Stimulated activated naive B cell treated with anti-CD40 and anti-IgM and Interleukin-4, amounts not matched to agents 10 μg/mL and 1 μg/mL and 100 μg/mL, for 72 hours (primary cell): ENCODE data around the gene APBB3.

ENCODE experiments used
- ATAC-seq, 2 donors: fragments of 150-1000 bp; cut with Tn5 transposase; replicated peaks; 2 replicates each; pipeline ENCODE4 v1.10.0; 2021; ENCODE audit warnings: moderate library complexity in 1 of 2
- DNase-seq: peaks from one replicate; pipeline ENCODE4 v3.0.0; 2021
- H3K27ac Mint-ChIP-seq: one replicate; pipeline ENCODE4 v1.8.0; 2022; ENCODE audit warnings: mild to moderate bottlenecking, mixed read lengths
- H3K27me3 Mint-ChIP-seq, 2 donors: one replicate each; pipeline ENCODE4 v1.8.0; 2022; ENCODE audit warnings: mixed read lengths in 2 of 2
- H3K36me3 Mint-ChIP-seq, 2 donors: one replicate each; pipeline ENCODE4 v1.8.0; 2022; ENCODE audit warnings: mixed read lengths in 2 of 2, mild to moderate bottlenecking in 1 of 2
- H3K4me1 Mint-ChIP-seq, 2 donors: one replicate each; pipeline ENCODE4 v1.8.0; 2022; ENCODE audit warnings: mixed read lengths in 2 of 2, mild to moderate bottlenecking in 1 of 2
- H3K4me3 Mint-ChIP-seq, 2 donors: one replicate each; pipeline ENCODE4 v1.8.0; 2022; ENCODE audit warnings: mild to moderate bottlenecking in 2 of 2, mixed read lengths in 2 of 2, moderate library complexity in 1 of 2
- H3K9me3 Mint-ChIP-seq, 2 donors: one replicate each; pipeline ENCODE4 v1.8.0; 2022; ENCODE audit warnings: mixed read lengths in 2 of 2, mild to moderate bottlenecking in 1 of 2

Gene APBB3

GRCh38 chr5:140555747-140556312, 8.6 kb downstream of the APBB3 start:
- Mint-ChIP-seq H3K27ac (peak overlapping the region; percentile 70), H3K4me3 (peak overlapping the region; percentile 93 to 95), H3K4me1 (peaks cover 40 to 60% of the 10 kb centered on the region in 2 donors), H3K36me3 (peaks cover 56 to 61% of the 10 kb centered on the region in 2 donors), H3K27me3 (no peaks in the 10 kb centered on the region), H3K9me3 (no peaks in the 10 kb centered on the region)
- ATAC-seq: no peak
- DNase-seq: no peak

GRCh38 chr5:140554454-140554853, 9.9 kb downstream of the APBB3 start:
- Mint-ChIP-seq H3K27me3 (no peaks in the 10 kb centered on the region), H3K9me3 (no peaks in the 10 kb centered on the region), H3K27ac (peak overlapping the region; percentile 38), H3K36me3 (peaks cover 60 to 62% of the 10 kb centered on the region in 2 donors), H3K4me1 (peaks cover 49 to 73% of the 10 kb centered on the region in 2 donors), H3K4me3 (peak overlapping the region; percentile 2 to 60)
- DNase-seq: no peak
- no peak for ATAC-seq

GRCh38 chr5:140553657-140554056, 10.7 kb downstream of the APBB3 start:
- H3K36me3 Mint-ChIP-seq: peaks cover 59 to 65% of the 10 kb centered on the region in 2 donors
- H3K4me3 Mint-ChIP-seq: peak overlapping the region in 1 of 2 donors; percentile 41
- DNase-seq (no peak), ATAC-seq (peak; percentile 33 to 50)
- H3K27ac Mint-ChIP-seq: peak overlapping the region; percentile 21
- no peaks in the 10 kb centered on the region for H3K27me3 Mint-ChIP-seq
- peaks cover 56 to 81% of the 10 kb centered on the region in 2 donors for H3K4me1 Mint-ChIP-seq
- H3K9me3 Mint-ChIP-seq: no peaks in the 10 kb centered on the region

GRCh38 chr5:140551872-140552271, 12.5 kb downstream of the APBB3 start:
- H3K36me3 Mint-ChIP-seq: peaks cover 54 to 63% of the 10 kb centered on the region in 2 donors
- peak overlapping the region; percentile 73 for H3K27ac Mint-ChIP-seq
- no peak for ATAC-seq
- peaks cover 58 to 86% of the 10 kb centered on the region in 2 donors for H3K4me1 Mint-ChIP-seq
- H3K4me3 Mint-ChIP-seq: no peak overlapping the region
- no peaks in the 10 kb centered on the region for H3K27me3 Mint-ChIP-seq
- DNase-seq: no peak
- H3K9me3 Mint-ChIP-seq: no peaks in the 10 kb centered on the region

- Mint-ChIP-seq H3K9me3 (no peaks in the 10 kb centered on the region), H3K36me3 (peaks cover 49 to 61% of the 10 kb centered on the region in 2 donors), H3K4me3 (no peak overlapping the region), H3K4me1 (peaks cover 52 to 77% of the 10 kb centered on the region in 2 donors), H3K27ac (peak overlapping the region; percentile 63), H3K27me3 (no peaks in the 10 kb centered on the region)
- ATAC-seq (no peak), DNase-seq (no peak)
Observed at GRCh38 chr5:140550147-140551079, 14.0 kb downstream of the APBB3 start.

- peak overlapping the region; percentile 82 for H3K27ac Mint-ChIP-seq
- H3K9me3 Mint-ChIP-seq: no peaks in the 10 kb centered on the region
- no peak for ATAC-seq
- peaks cover 48 to 68% of the 10 kb centered on the region in 2 donors for H3K4me1 Mint-ChIP-seq
- H3K27me3 Mint-ChIP-seq: no peaks in the 10 kb centered on the region
- peak overlapping the region in 1 of 2 donors; percentile 37 for H3K4me3 Mint-ChIP-seq
- no peak for DNase-seq
- peaks cover 46 to 60% of the 10 kb centered on the region in 2 donors for H3K36me3 Mint-ChIP-seq
Observed at GRCh38 chr5:140549237-140550144, 14.9 kb downstream of the APBB3 start.

GRCh38 chr5:140548791-140549190, 15.6 kb downstream of the APBB3 start:
- ATAC-seq: no peak
- Mint-ChIP-seq H3K27me3 (no peaks in the 10 kb centered on the region), H3K27ac (peak overlapping the region; percentile 82), H3K9me3 (no peaks in the 10 kb centered on the region), H3K36me3 (peaks cover 46 to 60% of the 10 kb centered on the region in 2 donors), H3K4me3 (peak overlapping the region; percentile 37 to 73), H3K4me1 (peaks cover 41 to 61% of the 10 kb centered on the region in 2 donors)
- no peak for DNase-seq

GRCh38 chr5:140548300-140548688, 16.1 kb downstream of the APBB3 start:
- peaks cover 44 to 57% of the 10 kb centered on the region in 2 donors for H3K36me3 Mint-ChIP-seq

GRCh38 chr5:140547508-140548299, 16.7 kb downstream of the APBB3 start, which contains the start of gene EIF4EBP3:
Gene EIF4EBP3, plus strand, starts transcription at chr5:140547662. Its CDS starts 76 bp downstream, at chr5:140547738.
- ATAC-seq: peak; percentile 98
- Mint-ChIP-seq H3K4me1 (peaks cover 30 to 50% of the 10 kb centered on the region in 2 donors), H3K4me3 (peak within 1 kb of the TSS; percentile 73 to 80), H3K9me3 (no peaks in the 10 kb centered on the region), H3K27ac (peak within 1 kb of the TSS; percentile 92), H3K36me3 (peaks cover 38 to 51% of the 10 kb centered on the region in 2 donors), H3K27me3 (no peaks in the 10 kb centered on the region)
- DNase-seq: peak; percentile 76

More at GRCh38 chr5:140548300-140548688, 16.1 kb downstream of the APBB3 start:
- H3K27me3 Mint-ChIP-seq: no peaks in the 10 kb centered on the region
- ATAC-seq: peak; percentile 13 to 15
- H3K27ac Mint-ChIP-seq: peak overlapping the region; percentile 92
- DNase-seq: no peak
- H3K9me3 Mint-ChIP-seq: no peaks in the 10 kb centered on the region
- H3K4me3 Mint-ChIP-seq: peak overlapping the region; percentile 73 to 80
- H3K4me1 Mint-ChIP-seq: peaks cover 36 to 56% of the 10 kb centered on the region in 2 donors

GRCh38 chr5:140546851-140547507, 17.4 kb downstream of the APBB3 start:
- peak overlapping the region; percentile 92 for H3K27ac Mint-ChIP-seq
- H3K9me3 Mint-ChIP-seq: no peaks in the 10 kb centered on the region
- DNase-seq: no peak
- peaks cover 30 to 50% of the 10 kb centered on the region in 2 donors for H3K4me1 Mint-ChIP-seq
- H3K36me3 Mint-ChIP-seq: peaks cover 36 to 55% of the 10 kb centered on the region in 2 donors
- peak overlapping the region; percentile 73 to 80 for H3K4me3 Mint-ChIP-seq
- no peaks in the 10 kb centered on the region for H3K27me3 Mint-ChIP-seq
- ATAC-seq: peak in 1 of 2 donors; percentile 1

- Mint-ChIP-seq H3K36me3 (peaks cover 26 to 52% of the 10 kb centered on the region in 2 donors), H3K4me1 (peaks cover 28 to 41% of the 10 kb centered on the region in 2 donors), H3K27ac (peak overlapping the region; percentile 37), H3K4me3 (no peak overlapping the region), H3K9me3 (no peaks in the 10 kb centered on the region), H3K27me3 (no peaks in the 10 kb centered on the region)
- DNase-seq: no peak
- ATAC-seq: no peak
Observed at GRCh38 chr5:140545606-140546005, 18.8 kb downstream of the APBB3 start.

- Mint-ChIP-seq H3K27me3 (no peaks in the 10 kb centered on the region), H3K4me3 (no peak overlapping the region), H3K9me3 (no peaks in the 10 kb centered on the region), H3K36me3 (peaks cover 21 to 49% of the 10 kb centered on the region in 2 donors), H3K4me1 (peaks cover 23 to 36% of the 10 kb centered on the region in 2 donors), H3K27ac (peak overlapping the region; percentile 37)
- DNase-seq (no peak), ATAC-seq (no peak)
Observed at GRCh38 chr5:140544986-140545385, 19.4 kb downstream of the APBB3 start.
